Neural cell (in vitro differentiated cells): ENCODE measurements around the gene PCDH1. TPM values are rescaled to one million over a fixed set of nuclear protein-coding genes. Genes with fewer than 3 reads are reported as not detected.

Source experiments
- H2AFZ ChIP-seq: fragments of 200-600, 300-800 bp; sonication (generic), shearing (Covaris generic); 2 replicates; pipeline ENCODE4 v1.6.0; 2014; ENCODE audit warnings: low read depth, mild to moderate bottlenecking, antibody characterized with exemption, low read length, moderate library complexity
- H3F3A ChIP-seq: fragments of 200-600 bp; shearing (Covaris generic); 2 replicates; pipeline ENCODE4 v1.6.1; 2016; ENCODE audit warnings: mild to moderate bottlenecking, moderate library complexity, mixed read lengths, antibody characterized with exemption, low read length; ENCODE audit not compliant: insufficient read depth, poor library complexity, severe bottlenecking
- H3K27ac ChIP-seq: fragments of 200-600, 300-800 bp; sonication (generic), shearing (Covaris generic); 2 replicates; pipeline ENCODE4 v1.5.1; 2014; ENCODE audit warnings: mild to moderate bottlenecking, low read length, moderate library complexity
- H3K27me3 ChIP-seq: fragments of 300-800, 200-600 bp; sonication (generic), shearing (Covaris generic); 2 replicates; pipeline ENCODE4 v1.6.0; 2014; ENCODE audit warnings: mild to moderate bottlenecking, low read depth, low read length, moderate library complexity; ENCODE audit not compliant: insufficient read depth
- H3K36me3 ChIP-seq: fragments of 300-800, 200-600 bp; sonication (generic), shearing (Covaris generic); 2 replicates; pipeline ENCODE4 v1.5.1; 2014; ENCODE audit warnings: mild to moderate bottlenecking, antibody characterized with exemption, low read length, moderate library complexity; ENCODE audit not compliant: insufficient read depth
- H3K4me2 ChIP-seq: fragments of 300-800, 200-600 bp; sonication (generic), shearing (Covaris generic); 2 replicates; pipeline ENCODE4 v1.6.0; 2014; ENCODE audit warnings: mild to moderate bottlenecking, low read length
- H3K4me3 ChIP-seq: fragments of 300-800, 200-600 bp; sonication (generic), shearing (Covaris generic); 2 replicates; pipeline ENCODE4 v1.5.1; 2014; ENCODE audit warnings: mild to moderate bottlenecking, low read length, moderate library complexity
- H3K79me2 ChIP-seq: fragments of 200-600 bp; shearing (Covaris generic); replicated peaks from 2 replicates; pipeline ENCODE4 v1.6.0; 2014; ENCODE audit warnings: mild to moderate bottlenecking, low read length, moderate library complexity; ENCODE audit not compliant: insufficient read depth
- H3K9ac ChIP-seq: fragments of 300-800, 200-600 bp; sonication (generic), shearing (Covaris generic); 2 replicates; pipeline ENCODE4 v1.6.1; 2016; ENCODE audit warnings: mild to moderate bottlenecking, low read length, mixed read lengths
- H3K9me2 ChIP-seq: fragments of 200-600 bp; shearing (Covaris generic); 2 replicates; pipeline ENCODE4 v1.6.1; 2016; ENCODE audit warnings: mild to moderate bottlenecking, low read length, mixed read lengths; ENCODE audit not compliant: insufficient read depth
- H3K9me3 ChIP-seq: fragments of 200-600, 300-800 bp; sonication (generic), shearing (Covaris generic); 2 replicates; pipeline ENCODE4 v1.6.1; 2016; ENCODE audit warnings: mild to moderate bottlenecking, mixed run types, low read length, moderate library complexity, mixed read lengths
- H4K20me1 ChIP-seq: fragments of 200-600 bp; shearing (Covaris generic); 2 replicates; pipeline ENCODE4 v1.6.1; 2016; ENCODE audit warnings: mild to moderate bottlenecking, mixed run types; ENCODE audit not compliant: insufficient read depth
- EP300 ChIP-seq: fragments of 450-650 bp; conservative IDR thresholded peaks from 2 replicates; pipeline ENCODE4 v1.6.1; 2014; ENCODE audit warnings: antibody characterized with exemption, mild to moderate bottlenecking, moderate library complexity; ENCODE audit not compliant: poor library complexity, severe bottlenecking
- EZH2 ChIP-seq: fragments of 200-600, 300-800 bp; shearing (Covaris generic), sonication (generic); IDR thresholded peaks from 2 replicates; pipeline ENCODE4 v1.6.1; 2014; ENCODE audit warnings: antibody characterized with exemption, low read length, borderline replicate concordance, mild to moderate bottlenecking; ENCODE audit not compliant: insufficient read depth, poor library complexity, severe bottlenecking
- MXI1 ChIP-seq: fragments of 450-650 bp; conservative IDR thresholded peaks from 2 replicates; pipeline ENCODE4 v1.6.1; 2014; ENCODE audit warnings: antibody characterized with exemption, mild to moderate bottlenecking; ENCODE audit not compliant: poor library complexity, severe bottlenecking
- POLR2AphosphoS5 ChIP-seq: IDR thresholded peaks from 2 replicates; pipeline ENCODE4 v1.6.1; 2012
- RAD21 ChIP-seq: fragments of 450-650 bp; conservative IDR thresholded peaks from 2 replicates; pipeline ENCODE4 v1.6.1; 2014; ENCODE audit warnings: antibody characterized with exemption, mild to moderate bottlenecking, moderate library complexity
- SMC3 ChIP-seq: fragments of 450-650 bp; conservative IDR thresholded peaks from 2 replicates; pipeline ENCODE4 v1.6.1; 2014; ENCODE audit warnings: antibody characterized with exemption, mild to moderate bottlenecking, moderate library complexity; ENCODE audit not compliant: poor library complexity
- TAF1 ChIP-seq: IDR thresholded peaks from 2 replicates; pipeline ENCODE4 v1.6.1; 2012; ENCODE audit warnings: low read depth
- polyA minus RNA-seq: library from RNA; depleted of rRNA, polyadenylated mRNA; stranded (reverse); fragments of >200 nt; gene quantifications from 2 replicates; pipeline ENCODE4 v1.2.3, GENCODE V29; 2014
- polyA plus RNA-seq: library from polyadenylated mRNA; depleted of rRNA; stranded (reverse); fragments of >200 nt; gene quantifications from 2 replicates; pipeline ENCODE4 v1.2.3, GENCODE V29; 2014
- TF ChIP-seq, protein P1 (sequence below): fragments of 450-650 bp; IDR thresholded peaks from 2 replicates; pipeline ENCODE4 v1.5.1; 2014; ENCODE audit warnings: antibody characterized with exemption, mild to moderate bottlenecking, moderate library complexity; ENCODE audit not compliant: poor library complexity, severe bottlenecking
- TF ChIP-seq, protein P2 (sequence below): IDR thresholded peaks from 2 replicates; pipeline ENCODE4 v1.6.1; 2012; ENCODE audit warnings: borderline replicate concordance

Gene PCDH1
- polyA plus RNA-seq = 13.9 and 21.3 TPM in 2 replicates
- polyA minus RNA-seq = 86.4 and 103 TPM in 2 replicates

DNA sequence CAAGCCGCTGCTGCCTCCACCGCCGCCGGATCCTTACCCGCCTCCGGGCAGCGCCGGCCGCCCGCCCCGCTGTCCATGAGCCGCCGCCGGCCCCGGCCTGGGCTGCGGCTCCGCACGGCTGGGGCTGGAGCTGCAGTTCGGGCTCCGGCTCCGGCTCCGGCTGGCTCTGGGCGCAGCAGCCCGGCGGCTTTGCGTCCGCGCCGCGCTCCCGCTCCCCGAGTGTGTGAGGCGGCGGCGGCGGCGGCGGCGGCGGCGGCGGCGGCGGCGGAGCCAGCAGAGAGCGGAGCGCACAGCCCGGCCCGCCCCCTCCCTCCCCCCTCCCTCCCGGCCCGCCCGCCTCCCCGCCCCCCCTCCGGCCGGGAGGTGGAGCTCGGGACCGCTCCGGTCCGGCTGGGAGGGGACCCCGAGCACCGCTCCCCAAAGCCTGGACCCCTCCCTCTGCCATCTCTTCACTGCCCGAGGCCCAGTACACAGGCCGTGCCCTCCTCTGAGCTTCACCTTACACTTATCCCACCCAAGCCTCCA is at the start of gene PCDH1:
Gene PCDH1 (minus strand): TSS at position 225 of the 525 bp plus-strand sequence. CDS start 148 bp downstream, at position 77.
- Histone ChIP-seq H3K79me2 (peaks cover 45% of the 10 kb centered on the region), H3F3A (no peaks in the 10 kb centered on the region), H3K27ac (peak within 1 kb of the TSS; percentile 99), H3K27me3 (no peaks in the 10 kb centered on the region), H3K4me3 (peak within 1 kb of the TSS; percentile 93), H3K9me2 (no peaks in the 10 kb centered on the region), H4K20me1 (peaks cover 6% of the 10 kb centered on the region), H3K9me3 (no peaks in the 10 kb centered on the region), H3K36me3 (no peaks in the 10 kb centered on the region), H3K9ac (peak within 1 kb of the TSS; percentile 98), H2AFZ (peak within 1 kb of the TSS; percentile 30), H3K4me2 (peak within 1 kb of the TSS; percentile 98)
- TF ChIP-seq, protein P1, sequence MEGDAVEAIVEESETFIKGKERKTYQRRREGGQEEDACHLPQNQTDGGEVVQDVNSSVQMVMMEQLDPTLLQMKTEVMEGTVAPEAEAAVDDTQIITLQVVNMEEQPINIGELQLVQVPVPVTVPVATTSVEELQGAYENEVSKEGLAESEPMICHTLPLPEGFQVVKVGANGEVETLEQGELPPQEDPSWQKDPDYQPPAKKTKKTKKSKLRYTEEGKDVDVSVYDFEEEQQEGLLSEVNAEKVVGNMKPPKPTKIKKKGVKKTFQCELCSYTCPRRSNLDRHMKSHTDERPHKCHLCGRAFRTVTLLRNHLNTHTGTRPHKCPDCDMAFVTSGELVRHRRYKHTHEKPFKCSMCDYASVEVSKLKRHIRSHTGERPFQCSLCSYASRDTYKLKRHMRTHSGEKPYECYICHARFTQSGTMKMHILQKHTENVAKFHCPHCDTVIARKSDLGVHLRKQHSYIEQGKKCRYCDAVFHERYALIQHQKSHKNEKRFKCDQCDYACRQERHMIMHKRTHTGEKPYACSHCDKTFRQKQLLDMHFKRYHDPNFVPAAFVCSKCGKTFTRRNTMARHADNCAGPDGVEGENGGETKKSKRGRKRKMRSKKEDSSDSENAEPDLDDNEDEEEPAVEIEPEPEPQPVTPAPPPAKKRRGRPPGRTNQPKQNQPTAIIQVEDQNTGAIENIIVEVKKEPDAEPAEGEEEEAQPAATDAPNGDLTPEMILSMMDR = no peak
- TF ChIP-seq EP300 (no peak), TAF1 (peak; percentile 77), MXI1 (no peak), POLR2AphosphoS5 (peak; percentile 84)
- TF ChIP-seq, protein P2, sequence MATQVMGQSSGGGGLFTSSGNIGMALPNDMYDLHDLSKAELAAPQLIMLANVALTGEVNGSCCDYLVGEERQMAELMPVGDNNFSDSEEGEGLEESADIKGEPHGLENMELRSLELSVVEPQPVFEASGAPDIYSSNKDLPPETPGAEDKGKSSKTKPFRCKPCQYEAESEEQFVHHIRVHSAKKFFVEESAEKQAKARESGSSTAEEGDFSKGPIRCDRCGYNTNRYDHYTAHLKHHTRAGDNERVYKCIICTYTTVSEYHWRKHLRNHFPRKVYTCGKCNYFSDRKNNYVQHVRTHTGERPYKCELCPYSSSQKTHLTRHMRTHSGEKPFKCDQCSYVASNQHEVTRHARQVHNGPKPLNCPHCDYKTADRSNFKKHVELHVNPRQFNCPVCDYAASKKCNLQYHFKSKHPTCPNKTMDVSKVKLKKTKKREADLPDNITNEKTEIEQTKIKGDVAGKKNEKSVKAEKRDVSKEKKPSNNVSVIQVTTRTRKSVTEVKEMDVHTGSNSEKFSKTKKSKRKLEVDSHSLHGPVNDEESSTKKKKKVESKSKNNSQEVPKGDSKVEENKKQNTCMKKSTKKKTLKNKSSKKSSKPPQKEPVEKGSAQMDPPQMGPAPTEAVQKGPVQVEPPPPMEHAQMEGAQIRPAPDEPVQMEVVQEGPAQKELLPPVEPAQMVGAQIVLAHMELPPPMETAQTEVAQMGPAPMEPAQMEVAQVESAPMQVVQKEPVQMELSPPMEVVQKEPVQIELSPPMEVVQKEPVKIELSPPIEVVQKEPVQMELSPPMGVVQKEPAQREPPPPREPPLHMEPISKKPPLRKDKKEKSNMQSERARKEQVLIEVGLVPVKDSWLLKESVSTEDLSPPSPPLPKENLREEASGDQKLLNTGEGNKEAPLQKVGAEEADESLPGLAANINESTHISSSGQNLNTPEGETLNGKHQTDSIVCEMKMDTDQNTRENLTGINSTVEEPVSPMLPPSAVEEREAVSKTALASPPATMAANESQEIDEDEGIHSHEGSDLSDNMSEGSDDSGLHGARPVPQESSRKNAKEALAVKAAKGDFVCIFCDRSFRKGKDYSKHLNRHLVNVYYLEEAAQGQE = no peak

DNA sequence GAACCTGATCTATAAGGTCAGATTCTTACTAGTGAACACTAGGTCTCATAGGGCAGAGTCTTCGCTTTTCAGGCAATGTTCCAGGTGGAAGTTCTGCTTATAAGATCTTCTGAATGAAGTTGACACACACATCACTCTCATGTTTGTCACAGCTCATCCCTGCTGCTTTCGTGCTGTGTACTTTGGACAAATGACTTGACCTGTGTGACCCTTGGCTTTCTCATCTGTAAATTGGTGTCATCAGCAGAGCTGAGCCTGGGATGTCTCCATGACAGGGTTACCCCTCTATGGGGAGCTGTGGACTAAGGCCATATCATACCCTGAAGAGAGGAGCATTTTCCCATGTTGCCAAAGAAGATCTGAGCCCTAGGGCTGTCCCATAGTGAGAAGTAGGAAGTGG is 48.2 kb upstream of the PCDH1 start:
- Histone ChIP-seq H3K4me3 (no peak overlapping the region), H3F3A (no peaks in the 10 kb centered on the region), H3K79me2 (no peaks in the 10 kb centered on the region), H2AFZ (no peak overlapping the region), H3K9ac (no peak overlapping the region), H3K4me2 (no peak overlapping the region), H3K36me3 (no peaks in the 10 kb centered on the region), H4K20me1 (no peaks in the 10 kb centered on the region), H3K9me3 (no peaks in the 10 kb centered on the region), H3K27ac (no peak overlapping the region), H3K9me2 (no peaks in the 10 kb centered on the region), H3K27me3 (no peaks in the 10 kb centered on the region)
- TF ChIP-seq EP300 (no peak), POLR2AphosphoS5 (no peak), MXI1 (no peak), RAD21 (no peak), EZH2 (no peak), SMC3 (no peak), TAF1 (no peak)
- TF ChIP-seq, protein P2 = no peak
- TF ChIP-seq, protein P1 = no peak
